ENCODE results near the gene SPRYD3. TPM values are rescaled to one million over a fixed set of nuclear protein-coding genes. Genes with fewer than 3 reads are reported as not detected.

SPRYD3 gene
- total RNA-seq, 1 donor from 2014 or later: 29.6 TPM

- DNase-seq: no peak
Observed at GRCh38 chr12:53077030-53077429, 2.2 kb downstream of the SPRYD3 start.

- DNase-seq: no peak
Observed at GRCh38 chr12:53076461-53076860, 2.7 kb downstream of the SPRYD3 start.

DNA sequence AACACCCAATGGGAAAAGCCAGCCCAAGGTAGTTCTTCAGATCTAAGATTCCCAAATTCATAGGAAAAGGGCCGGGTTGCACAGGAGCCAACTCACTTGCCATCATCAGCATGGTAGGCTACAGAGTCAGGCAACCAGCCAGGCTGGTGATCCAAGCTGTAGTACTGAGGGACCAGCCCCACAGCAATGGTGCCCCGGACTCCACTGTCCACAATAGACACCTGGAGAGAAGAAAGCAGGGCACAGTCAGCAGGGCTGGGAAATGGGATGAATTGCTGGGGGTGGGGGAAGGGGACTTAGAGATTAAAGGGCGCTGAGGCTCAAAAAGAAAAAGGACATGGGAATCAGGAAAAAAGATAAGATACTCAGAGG, 4.2 kb downstream of the SPRYD3 start:
- no peak for DNase-seq

GRCh38 chr12:53074283-53074998, 4.7 kb downstream of the SPRYD3 start:
- no peak for DNase-seq

DNA sequence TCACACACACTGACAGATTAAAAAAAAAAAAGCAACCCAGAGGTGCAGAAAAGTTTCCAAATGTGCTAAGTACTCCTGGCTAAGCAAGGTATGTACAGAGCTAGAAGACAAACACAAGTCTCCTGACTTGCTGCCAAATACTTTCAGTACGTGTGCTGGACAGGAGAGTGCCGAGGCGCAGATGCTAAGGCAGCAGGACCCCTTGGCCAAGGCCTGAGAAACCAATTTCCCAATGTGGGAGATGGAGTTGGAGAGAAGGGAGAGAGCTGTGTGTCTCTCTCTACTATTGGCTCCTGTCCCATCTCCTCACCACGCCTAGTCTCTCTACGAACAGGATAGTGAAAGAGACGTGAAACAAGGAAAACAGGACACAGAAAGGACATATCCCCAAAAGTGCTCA, 5.3 kb downstream of the SPRYD3 start:
- DNase-seq: no peak

DNA sequence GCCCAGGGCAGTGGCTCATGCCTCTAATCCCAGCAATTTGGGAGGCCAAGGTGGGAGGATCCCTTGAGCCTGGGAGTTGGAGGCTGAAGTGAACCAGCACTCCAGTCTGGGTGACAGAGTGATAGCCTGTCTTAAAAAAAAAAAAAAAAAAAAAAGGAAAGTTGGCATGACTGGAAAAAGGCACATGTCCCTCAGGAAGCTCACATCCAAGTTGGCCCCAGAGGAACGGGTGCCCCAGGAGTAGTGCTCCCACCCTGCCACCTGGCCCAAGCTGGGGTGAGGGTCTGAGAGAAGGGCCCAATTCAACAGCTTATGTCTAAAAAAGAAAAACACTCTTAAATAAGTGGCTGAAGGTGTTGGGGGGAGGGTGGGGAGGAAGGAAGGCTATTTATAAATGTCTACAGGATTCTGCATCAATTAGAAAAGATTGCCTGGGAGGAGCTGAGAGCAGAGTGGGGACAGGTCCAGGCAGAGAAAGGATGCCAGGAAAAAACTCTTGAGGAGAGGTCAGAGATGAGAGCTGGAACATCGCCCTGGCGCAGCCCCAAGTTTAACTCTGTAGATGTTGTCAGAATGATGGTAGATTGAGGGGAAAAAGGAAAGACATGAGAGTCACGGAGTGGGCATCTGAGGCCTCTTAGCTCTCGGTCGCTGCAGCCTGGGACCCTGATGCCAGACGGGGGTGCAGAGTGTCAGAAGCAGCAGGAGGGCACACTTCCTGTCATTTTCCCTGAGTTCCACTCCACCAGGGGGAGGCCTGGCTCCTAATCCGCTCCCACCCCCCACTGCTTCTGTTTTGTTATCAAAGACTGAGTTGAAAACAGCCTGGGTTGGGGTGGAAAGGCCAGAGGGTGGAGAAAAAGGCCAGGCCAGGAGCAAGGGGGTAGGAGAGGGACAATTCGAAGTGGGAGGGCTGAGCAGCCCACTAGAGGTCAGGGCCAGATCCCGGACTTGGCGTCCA, 7.3 kb downstream of the SPRYD3 start:
- no peak for DNase-seq

DNA sequence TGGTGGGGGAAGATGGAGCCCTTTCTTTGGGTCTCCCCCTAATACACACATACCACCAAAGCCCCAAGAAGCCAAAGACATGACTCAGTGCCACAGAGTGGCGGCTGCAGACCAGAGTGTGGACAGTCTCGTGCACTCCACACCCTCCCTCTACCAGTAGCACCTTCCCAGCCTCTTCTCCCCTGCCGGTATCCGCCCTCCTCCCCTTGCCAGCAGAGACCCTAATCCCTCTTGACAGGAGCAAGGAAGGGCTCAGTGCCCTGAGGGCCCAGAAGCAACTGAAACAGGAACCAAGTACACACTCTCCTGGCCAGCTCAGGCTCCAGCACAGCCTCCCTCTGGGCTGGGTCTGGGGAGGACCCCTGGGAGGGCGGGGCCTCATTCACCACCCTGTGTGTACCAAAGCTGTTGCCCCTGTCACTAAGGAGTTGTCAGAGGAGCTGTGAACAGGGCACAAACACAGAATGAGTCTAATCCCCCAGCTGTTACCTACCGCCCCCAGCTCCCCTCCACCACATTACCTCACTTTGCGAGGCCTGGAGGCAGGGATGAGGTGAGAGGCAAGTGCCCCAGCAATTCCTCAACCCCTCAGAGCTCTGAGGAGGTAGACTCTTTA, 8.2 kb downstream of the SPRYD3 start:
- no peak for DNase-seq

GRCh38 chr12:53069621-53070410, 9.4 kb downstream of the SPRYD3 start:
- DNase-seq: no peak

GRCh38 chr12:53068811-53069585, 10.2 kb downstream of the SPRYD3 start:
- DNase-seq: no peak

DNA sequence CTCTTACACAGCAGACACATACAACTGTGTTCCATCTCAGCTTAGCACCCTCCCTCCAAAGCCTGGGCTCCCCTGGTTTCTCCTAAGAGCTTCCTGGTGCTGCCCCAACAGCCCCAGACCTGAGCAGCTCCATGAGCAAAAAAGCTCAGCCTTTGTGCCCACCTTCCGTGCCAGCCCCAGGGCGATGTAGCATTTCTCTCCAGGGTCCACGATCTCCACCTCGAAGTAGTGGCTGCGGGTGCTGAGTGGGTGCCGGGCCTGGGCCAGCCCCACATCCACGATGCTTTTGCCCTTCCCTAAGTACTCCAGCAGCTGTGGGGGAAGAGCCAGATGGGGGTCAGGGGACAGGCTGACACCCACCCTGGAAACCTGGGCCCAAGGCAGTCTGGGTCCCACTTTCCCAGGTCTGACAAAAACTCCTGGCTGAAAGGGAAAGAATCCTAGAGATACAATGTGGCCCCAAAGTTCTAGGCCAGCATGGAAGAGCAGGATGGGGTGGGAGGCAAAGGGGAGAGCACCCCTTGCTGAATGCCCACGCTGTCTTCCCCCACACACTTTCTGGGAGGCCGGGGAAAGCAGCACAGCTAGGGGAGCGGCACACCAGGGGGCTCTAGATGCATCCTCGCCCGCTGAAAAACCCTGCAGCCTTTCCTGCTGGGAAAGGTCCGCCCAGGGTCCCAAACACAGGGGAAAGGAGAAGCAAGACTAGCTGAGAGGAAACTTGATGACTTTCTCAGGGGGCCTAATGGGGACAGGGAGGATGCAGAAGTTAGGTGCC, 11.0 kb downstream of the SPRYD3 start:
- DNase-seq: no peak

GRCh38 chr12:53067074-53067992, 11.9 kb downstream of the SPRYD3 start:
- DNase-seq: no peak

DNA sequence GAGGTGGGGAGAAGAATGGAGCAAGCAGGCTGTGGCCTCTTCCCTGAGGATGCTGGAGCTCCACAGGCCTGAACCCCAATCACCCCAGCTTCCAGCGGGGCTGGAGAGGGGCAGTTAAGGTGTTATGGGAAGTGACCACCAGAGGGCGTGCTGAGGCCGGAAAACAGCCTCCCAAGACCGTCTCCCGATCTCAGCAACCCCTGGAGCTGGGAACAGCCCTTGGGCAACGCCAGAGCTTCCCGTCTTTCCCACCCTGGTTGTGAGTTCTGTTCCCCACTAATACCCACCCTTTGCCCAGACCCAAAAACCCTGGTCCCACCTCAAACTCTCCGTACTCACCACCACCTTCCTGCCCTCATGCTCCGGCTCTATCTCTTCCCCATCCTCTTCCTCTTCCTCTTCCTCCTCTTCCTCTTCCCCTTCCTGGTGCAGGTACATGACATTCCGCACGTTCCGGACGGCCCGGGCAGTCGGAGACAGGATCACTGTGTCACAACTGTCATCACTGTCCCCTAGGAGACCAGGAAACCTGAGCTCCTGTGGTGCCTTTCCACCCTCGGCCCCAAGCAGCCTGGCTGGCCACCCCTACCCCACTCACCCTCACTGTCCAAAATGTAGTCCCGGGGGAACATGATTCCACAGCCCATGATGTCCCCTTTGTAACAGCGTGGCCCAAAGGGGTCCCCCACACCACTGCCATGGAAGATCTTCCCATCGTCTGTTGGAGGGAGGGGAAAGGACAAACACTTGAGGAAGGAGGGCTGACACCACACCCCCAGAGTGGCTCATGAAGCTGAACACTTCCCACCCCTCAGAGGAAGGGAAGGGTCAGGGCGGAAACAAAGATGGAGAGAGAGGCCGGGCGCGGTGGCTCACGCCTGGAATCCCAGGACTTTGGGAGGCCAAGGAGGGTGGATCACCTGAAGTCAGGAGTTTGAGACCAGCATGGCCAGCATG, 12.9 kb downstream of the SPRYD3 start:
- no peak for DNase-seq

- no peak for DNase-seq
Observed at GRCh38 chr12:53065470-53065869, 13.7 kb downstream of the SPRYD3 start.

GRCh38 chr12:53064613-53065436, 14.4 kb downstream of the SPRYD3 start:
- no peak for DNase-seq

GRCh38 chr12:53063708-53064612, 15.2 kb downstream of the SPRYD3 start:
- DNase-seq: no peak

All from occipital lobe (tissue), 2 donors.